ENCODE results near the gene ADORA2A. TPM values are rescaled to one million over a fixed set of nuclear protein-coding genes. Genes with fewer than 3 reads are reported as not detected.

Gene ADORA2A
- total RNA-seq, 1 experiment from 2014 or later, result 3.6 TPM

DNA sequence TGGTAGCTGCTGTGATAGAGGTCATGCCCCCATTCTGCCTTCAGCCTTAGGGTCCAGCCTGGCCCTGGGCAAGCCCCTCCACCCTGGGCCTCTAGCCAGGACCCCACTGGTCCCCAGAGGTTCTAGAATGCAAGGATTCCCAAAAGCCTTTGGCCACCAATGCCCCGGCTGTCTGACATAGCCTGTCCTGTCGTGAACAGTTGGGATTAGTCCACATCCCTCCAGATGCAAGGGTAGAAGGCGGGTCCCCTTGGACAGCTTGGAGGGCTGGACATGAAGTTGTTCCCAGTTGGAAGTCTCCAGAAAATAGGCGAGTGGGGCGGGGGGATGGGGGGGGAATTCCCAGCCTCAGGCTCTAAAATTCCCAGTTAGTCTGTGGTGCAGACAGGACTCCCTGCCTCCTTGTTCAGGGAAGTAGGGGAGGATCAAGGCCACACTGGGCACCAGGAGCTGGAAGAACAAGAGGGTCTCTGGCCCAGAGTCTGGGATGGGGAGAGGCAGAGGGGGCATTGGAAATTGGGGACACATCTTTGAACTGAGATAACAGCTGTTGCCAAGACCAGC is 5.2 kb upstream of the ADORA2A start:
- Histone ChIP-seq H3K9me3 (ENCODE audit: control insufficient read depth in 1 of 2, insufficient read depth in 1 of 2, low read depth in 1 of 2, low read length in 2 of 2) (no peaks in the 10 kb centered on the region), H3K4me2 (ENCODE audit: low read length) (no peak overlapping the region), H3K9me2 (ENCODE audit: insufficient read depth) (no peaks in the 10 kb centered on the region), H2AFZ (ENCODE audit: low read depth, low read length, poor library complexity, severe bottlenecking) (no peak overlapping the region), H3K4me3 (replicated peaks in 1 of 2; ENCODE audit: low read depth in 1 of 2, low read length in 2 of 2) (no peak overlapping the region), H4K20me1 (ENCODE audit: insufficient read depth) (no peaks in the 10 kb centered on the region), H3K36me3 (ENCODE audit: control insufficient read depth in 1 of 2, insufficient read depth in 2 of 2, low read length in 2 of 2) (no peaks in the 10 kb centered on the region), H3K27me3 (ENCODE audit: insufficient read depth, low read length) (no peaks in the 10 kb centered on the region), H3K27ac (ENCODE audit: low read depth, low read length) (no peak overlapping the region), H3K4me1 (ENCODE audit: control insufficient read depth in 1 of 2, insufficient read depth in 2 of 2, low read length in 2 of 2) (peaks cover 0 to 4% of the 10 kb centered on the region in 2 experiments; a peak in 2 of 4 replicates), H3K9ac (ENCODE audit: low read length) (no peak overlapping the region), H3K79me2 (ENCODE audit: insufficient read depth, low read length) (no peaks in the 10 kb centered on the region)
- POLR2A ChIA-PET, result no interaction called here
- no TSS peak for BruUV-seq (replicated peaks)
- RAD21 ChIA-PET (ENCODE audit: low non-redundant PET in 1 of 2, low total read pairs in 2 of 2, uncharacterized antibody in 2 of 2, unreplicated experiment in 2 of 2), result no interaction called here
- DNase-seq (ENCODE audit: low read depth, low spot score), result no peak
- CTCF ChIA-PET, result interaction anchor here (0.6 to 5.2 kb wide), 9 partner anchors 9 to 108 kb away, joined by 3 to 30 read pairs (median 5); no protein-coding TSS in a partner anchor
- ATAC-seq, result no peak
- no peak for TF ChIP-seq FOSL1 (IDR thresholded peaks at IDR 0.05; ENCODE audit: low read depth)
- no peak for TF ChIP-seq TCF7L2 (IDR thresholded peaks at IDR 0.05; ENCODE audit: borderline replicate concordance, extremely low read depth, insufficient read depth, insufficient read length)
- TF ChIP-seq, protein P1, sequence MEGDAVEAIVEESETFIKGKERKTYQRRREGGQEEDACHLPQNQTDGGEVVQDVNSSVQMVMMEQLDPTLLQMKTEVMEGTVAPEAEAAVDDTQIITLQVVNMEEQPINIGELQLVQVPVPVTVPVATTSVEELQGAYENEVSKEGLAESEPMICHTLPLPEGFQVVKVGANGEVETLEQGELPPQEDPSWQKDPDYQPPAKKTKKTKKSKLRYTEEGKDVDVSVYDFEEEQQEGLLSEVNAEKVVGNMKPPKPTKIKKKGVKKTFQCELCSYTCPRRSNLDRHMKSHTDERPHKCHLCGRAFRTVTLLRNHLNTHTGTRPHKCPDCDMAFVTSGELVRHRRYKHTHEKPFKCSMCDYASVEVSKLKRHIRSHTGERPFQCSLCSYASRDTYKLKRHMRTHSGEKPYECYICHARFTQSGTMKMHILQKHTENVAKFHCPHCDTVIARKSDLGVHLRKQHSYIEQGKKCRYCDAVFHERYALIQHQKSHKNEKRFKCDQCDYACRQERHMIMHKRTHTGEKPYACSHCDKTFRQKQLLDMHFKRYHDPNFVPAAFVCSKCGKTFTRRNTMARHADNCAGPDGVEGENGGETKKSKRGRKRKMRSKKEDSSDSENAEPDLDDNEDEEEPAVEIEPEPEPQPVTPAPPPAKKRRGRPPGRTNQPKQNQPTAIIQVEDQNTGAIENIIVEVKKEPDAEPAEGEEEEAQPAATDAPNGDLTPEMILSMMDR (IDR thresholded peaks at IDR 0.05 in 2 of 3, conservative IDR thresholded peaks at IDR 0.05 in 1 of 3; ENCODE audit: borderline replicate concordance in 1 of 3, insufficient read depth in 1 of 3, low read depth in 2 of 3, low read length in 2 of 3), result no peak
- TF ChIP-seq ZNF274 (IDR thresholded peaks at IDR 0.05; ENCODE audit: low read depth, low read length), result no peak
- intact Hi-C loops (cut with micrococcal nuclease), result loop anchor here (2.0 kb wide), 1 partner anchor 103 kb away; no protein-coding TSS in a partner anchor

DNA sequence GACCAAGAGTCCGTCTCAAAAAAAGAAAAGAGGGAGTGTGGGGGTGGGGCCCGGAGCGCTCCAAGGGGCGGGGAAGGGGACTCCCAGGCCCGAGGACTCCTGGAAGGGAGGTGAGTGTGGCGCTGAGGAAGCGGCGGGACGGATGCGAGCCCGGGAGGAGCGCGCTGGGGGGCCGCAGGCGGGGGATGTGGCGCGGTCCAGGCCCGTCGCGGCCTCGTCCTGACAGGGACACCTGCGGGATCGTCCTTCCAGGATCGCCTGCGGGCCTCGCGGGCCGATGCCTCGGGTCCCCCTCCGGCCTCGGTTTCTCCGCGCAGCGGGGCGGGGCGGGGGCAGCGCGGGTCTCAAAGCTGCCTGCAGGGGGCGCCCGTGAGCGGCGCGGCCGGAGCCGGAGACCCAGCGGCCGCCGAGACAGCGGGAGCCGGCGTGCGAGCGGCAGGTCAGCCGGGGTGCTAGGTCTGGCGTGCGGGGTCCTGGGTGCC is 3.8 kb upstream of the ADORA2A start:
- Histone ChIP-seq H3K9me3 (ENCODE audit: control insufficient read depth in 1 of 2, insufficient read depth in 1 of 2, low read depth in 1 of 2, low read length in 2 of 2) (no peaks in the 10 kb centered on the region), H3K27ac (ENCODE audit: low read depth, low read length) (no peak overlapping the region), H3K4me2 (ENCODE audit: low read length) (peak overlapping the region; percentile 72), H3K36me3 (ENCODE audit: control insufficient read depth in 1 of 2, insufficient read depth in 2 of 2, low read length in 2 of 2) (no peaks in the 10 kb centered on the region), H3K27me3 (ENCODE audit: insufficient read depth, low read length) (no peaks in the 10 kb centered on the region), H3K9ac (ENCODE audit: low read length) (peak overlapping the region; percentile 46), H3K4me3 (replicated peaks in 1 of 2; ENCODE audit: low read depth in 1 of 2, low read length in 2 of 2) (peak overlapping the region; percentile 40 to 59), H3K79me2 (ENCODE audit: insufficient read depth, low read length) (no peaks in the 10 kb centered on the region), H3K9me2 (ENCODE audit: insufficient read depth) (no peaks in the 10 kb centered on the region), H4K20me1 (ENCODE audit: insufficient read depth) (no peaks in the 10 kb centered on the region), H3K4me1 (ENCODE audit: control insufficient read depth in 1 of 2, insufficient read depth in 2 of 2, low read length in 2 of 2) (peaks cover 0 to 4% of the 10 kb centered on the region in 2 experiments; a peak in 2 of 4 replicates), H2AFZ (ENCODE audit: low read depth, low read length, poor library complexity, severe bottlenecking) (no peak overlapping the region)
- no peak for TF ChIP-seq ZNF274 (IDR thresholded peaks at IDR 0.05; ENCODE audit: low read depth, low read length)
- TF ChIP-seq, protein P1 (IDR thresholded peaks at IDR 0.05 in 2 of 3, conservative IDR thresholded peaks at IDR 0.05 in 1 of 3; ENCODE audit: borderline replicate concordance in 1 of 3, insufficient read depth in 1 of 3, low read depth in 2 of 3, low read length in 2 of 3), result peak; percentile 30 to 71 (median 62); a peak in 5 of 6 replicates
- intact Hi-C loops (cut with micrococcal nuclease), result loop anchor here (2.0 kb wide), 1 partner anchor 101 kb away; no protein-coding TSS in a partner anchor
- POLR2A ChIA-PET, result no interaction called here
- RAD21 ChIA-PET (ENCODE audit: low non-redundant PET in 1 of 2, low total read pairs in 2 of 2, uncharacterized antibody in 2 of 2, unreplicated experiment in 2 of 2), result interaction anchor here in 1 of 2 experiments (0.6 kb wide), 1 partner anchor 222 kb away, joined by 3 read pairs; no protein-coding TSS in a partner anchor
- ATAC-seq, result peak; percentile 85
- DNase-seq (ENCODE audit: low read depth, low spot score), result no peak
- BruUV-seq (replicated peaks), result no TSS peak
- CTCF ChIA-PET, result interaction anchor here (1.2 to 5.2 kb wide), 4 partner anchors 21 to 98 kb away, joined by 3 to 30 read pairs (median 16); no protein-coding TSS in a partner anchor
